H1 (cell line): ENCODE data around the gene NCKIPSD. TPM values are rescaled to one million over a fixed set of nuclear protein-coding genes. Genes with fewer than 3 reads are reported as not detected.

Source experiments
- CTCF ChIA-PET: fragments of 300-600 bp; sonication (Branson Sonifier 250); formaldehyde crosslinking; loops from one replicate; lab custom pipeline; 2021; ENCODE audit not compliant: partially characterized antibody; lab: Charles Lee
- POLR2A ChIA-PET: fragments of 300-600 bp; sonication (Branson Sonifier 250); formaldehyde crosslinking; loops from one replicate; lab custom pipeline; 2021; ENCODE audit warnings: inconsistent platforms; ENCODE audit not compliant: partially characterized antibody; lab: Charles Lee
- DNase-seq, 2 experiments: peaks; one replicate each; pipeline versions ENCODE4 v3.0.0 to v3.0.0-alpha.2; 2010 to 2022; ENCODE audit warnings: low spot score in 2 of 2, low read depth in 1 of 2, mixed read lengths in 1 of 2
- FAIRE-seq: peaks from 2 replicates; lab custom pipeline; 2011; peaks lifted over from hg19 to GRCh38; lab: Jason Lieb, UNC
- H2AFZ ChIP-seq: 2 replicates; pipeline ENCODE4 v1.8.1; 2012; ENCODE audit warnings: low read length, inconsistent platforms
- H2AK5ac ChIP-seq: 2 replicates; pipeline ENCODE4 v1.6.1; 2013; ENCODE audit warnings: low read depth, low read length
- H2BK120ac ChIP-seq: replicated peaks from 2 replicates; pipeline ENCODE3; 2013; ENCODE audit warnings: low read depth, low read length, inconsistent platforms
- H2BK12ac ChIP-seq: 2 replicates; pipeline ENCODE4 v1.6.1; 2013; ENCODE audit warnings: low read depth, low read length
- H2BK15ac ChIP-seq: 2 replicates; pipeline ENCODE4 v1.6.1; 2013; ENCODE audit warnings: low read length
- H2BK20ac ChIP-seq: 2 replicates; pipeline ENCODE4 v1.6.1; 2013; ENCODE audit warnings: low read length
- H2BK5ac ChIP-seq: 2 replicates; pipeline ENCODE4 v1.6.1; 2013; ENCODE audit warnings: low read depth, low read length
- H3K14ac ChIP-seq: 2 replicates; pipeline ENCODE4 v1.6.1; 2013; ENCODE audit warnings: inconsistent platforms; ENCODE audit not compliant: insufficient read length
- H3K18ac ChIP-seq: 2 replicates; pipeline ENCODE4 v1.6.1; 2013; ENCODE audit warnings: low read length; ENCODE audit errors: extremely low read depth
- H3K23ac ChIP-seq: 2 replicates; pipeline ENCODE4 v1.6.1; 2013; ENCODE audit warnings: inconsistent platforms; ENCODE audit not compliant: insufficient read length
- H3K23me2 ChIP-seq: 2 replicates; pipeline ENCODE4 v1.6.1; 2013; ENCODE audit warnings: low read depth, low read length
- H3K27ac ChIP-seq: 2 replicates; pipeline ENCODE4 v1.6.1; 2011; ENCODE audit warnings: low read depth, low read length, inconsistent platforms
- H3K27me3 ChIP-seq, 4 experiments: replicated peaks in 1 of 4; 1 replicate in 1 of 4; 2 replicates in 3 of 4; pipeline versions ENCODE4 v1.6.1 to v1.8.1; 2011 to 2013; ENCODE audit warnings: low read length in 3 of 4, mild to moderate bottlenecking in 3 of 4, inconsistent platforms in 2 of 4, mixed read lengths in 2 of 4, moderate library complexity in 1 of 4; ENCODE audit not compliant: control insufficient read depth in 3 of 4, insufficient read depth in 3 of 4; ENCODE audit errors: extremely low read depth in 1 of 4
- H3K36me3 ChIP-seq, 4 experiments: 2 replicates each; pipeline versions ENCODE4 v1.6.1 to v1.8.1; 2011 to 2013; ENCODE audit warnings: mild to moderate bottlenecking in 4 of 4, low read length in 3 of 4, moderate library complexity in 2 of 4, control low read depth in 1 of 4, inconsistent platforms in 1 of 4; ENCODE audit not compliant: insufficient read depth in 4 of 4, control insufficient read depth in 2 of 4
- H3K4ac ChIP-seq: replicated peaks from 2 replicates; pipeline ENCODE3; 2013; ENCODE audit warnings: low read length, low read depth, mixed read lengths, inconsistent platforms; ENCODE audit not compliant: insufficient read length
- H3K4me1 ChIP-seq, 4 experiments: replicated peaks in 1 of 4; 1 replicate in 1 of 4; 2 replicates in 3 of 4; pipeline versions ENCODE4 v1.6.1 to v1.8.1; 2011 to 2013; ENCODE audit warnings: low read length in 3 of 4, inconsistent platforms in 2 of 4, mixed read lengths in 1 of 4; ENCODE audit not compliant: insufficient read depth in 4 of 4, control insufficient read depth in 3 of 4
- H3K4me2 ChIP-seq, 2 experiments: 2 replicates each; pipeline versions ENCODE4 v1.6.1 to v1.8.1; 2011 to 2013; ENCODE audit warnings: low read depth in 2 of 2, low read length in 2 of 2, control low read depth in 1 of 2, inconsistent platforms in 1 of 2, mild to moderate bottlenecking in 1 of 2; ENCODE audit not compliant: insufficient read depth in 1 of 2
- H3K4me3 ChIP-seq, 4 experiments: fragments of 200-600, 300-600 bp in 1 of 4; sonication (generic), shearing (Covaris generic), sonication (Bioruptor Twin) in 1 of 4; 2 replicates each; pipeline versions ENCODE4 v1.5.1 to v1.8.1; 2011 to 2016; ENCODE audit warnings: low read length in 4 of 4, low read depth in 3 of 4, control low read depth in 2 of 4, inconsistent platforms in 2 of 4, mild to moderate bottlenecking in 2 of 4, mixed read lengths in 1 of 4, moderate library complexity in 1 of 4; ENCODE audit not compliant: insufficient read depth in 2 of 4; ENCODE audit errors: extremely low read depth in 1 of 4
- H3K56ac ChIP-seq: replicated peaks from 2 replicates; pipeline ENCODE3; 2013; ENCODE audit warnings: low read depth, mild to moderate bottlenecking, mixed read lengths, low read length, inconsistent platforms; ENCODE audit not compliant: insufficient read length
- H3K79me1 ChIP-seq: 2 replicates; pipeline ENCODE4 v1.6.1; 2013; ENCODE audit warnings: low read depth, low read length, control low read depth
- H3K79me2 ChIP-seq, 2 experiments: 2 replicates each; pipeline versions ENCODE4 v1.6.1 to v1.8.1; 2012 to 2013; ENCODE audit warnings: low read length in 2 of 2, mild to moderate bottlenecking in 2 of 2, inconsistent platforms in 1 of 2; ENCODE audit not compliant: insufficient read depth in 2 of 2, control insufficient read depth in 1 of 2
- H3K9ac ChIP-seq, 4 experiments: replicated peaks in 1 of 4; 1 replicate in 1 of 4; 2 replicates in 3 of 4; pipeline versions ENCODE4 v1.6.1 to v1.8.1; 2011 to 2013; ENCODE audit warnings: low read depth in 3 of 4, low read length in 3 of 4, control low read depth in 2 of 4, mild to moderate bottlenecking in 2 of 4, moderate library complexity in 2 of 4, inconsistent platforms in 1 of 4; ENCODE audit errors: extremely low read depth in 1 of 4
- H3K9me3 ChIP-seq, 2 experiments: 2 replicates each; pipeline versions ENCODE4 v1.6.1 to v1.8.1; 2012 to 2013; ENCODE audit warnings: mild to moderate bottlenecking in 2 of 2, moderate library complexity in 2 of 2, control low read depth in 1 of 2, inconsistent platforms in 1 of 2, low read depth in 1 of 2, low read length in 1 of 2, mixed read lengths in 1 of 2; ENCODE audit not compliant: insufficient read depth in 2 of 2
- H4K20me1 ChIP-seq, 2 experiments: replicated peaks in 1 of 2; 2 replicates each; pipeline versions ENCODE3 to v1.8.1; 2011 to 2013; ENCODE audit warnings: inconsistent platforms in 2 of 2, low read length in 2 of 2, mild to moderate bottlenecking in 1 of 2; ENCODE audit not compliant: insufficient read depth in 2 of 2, control insufficient read depth in 1 of 2
- H4K5ac ChIP-seq: 2 replicates; pipeline ENCODE4 v1.6.1; 2013; ENCODE audit warnings: low read length, low read depth, mixed read lengths, inconsistent platforms; ENCODE audit not compliant: insufficient read length
- H4K8ac ChIP-seq: 2 replicates; pipeline ENCODE4 v1.8.0; 2013; ENCODE audit warnings: mild to moderate bottlenecking, moderate library complexity, low read length, inconsistent platforms; ENCODE audit not compliant: insufficient read depth; ENCODE audit errors: extremely low read depth
- H4K91ac ChIP-seq: replicated peaks from 2 replicates; pipeline ENCODE3; 2013; ENCODE audit warnings: low read length, mixed read lengths, inconsistent platforms; ENCODE audit not compliant: insufficient read length
- CBX5 ChIP-seq: fragments of 300-800, 300-1000 bp; sonication (generic); IDR thresholded peaks from 2 replicates; pipeline ENCODE4 v1.7.1; 2016; ENCODE audit warnings: antibody characterized with exemption, low read length, low read depth
- CEBPB ChIP-seq: IDR thresholded peaks from 2 replicates; pipeline ENCODE4 v1.6.1; 2012; ENCODE audit warnings: low read depth, low read length
- CHD1 ChIP-seq: IDR thresholded peaks from 2 replicates; pipeline ENCODE4 v1.6.1; 2012; ENCODE audit warnings: low read depth, low read length, improper control_type of control experiment
- KDM1A ChIP-seq: fragments of 200-600, 300-600 bp; sonication (generic); IDR thresholded peaks from 2 replicates; pipeline ENCODE4 v1.7.1; 2016; ENCODE audit warnings: mild to moderate bottlenecking, low read length, borderline replicate concordance
- KDM4A ChIP-seq: IDR thresholded peaks from one replicate; pipeline ENCODE4 v1.7.1; 2012; ENCODE audit warnings: low read depth, mild to moderate bottlenecking, moderate library complexity, low read length, inconsistent platforms; ENCODE audit not compliant: severe bottlenecking
- NANOG ChIP-seq: IDR thresholded peaks from 2 replicates; pipeline ENCODE4 v1.6.1; 2011; ENCODE audit warnings: low read length, low read depth, mild to moderate bottlenecking, inconsistent platforms; ENCODE audit not compliant: insufficient read depth, poor library complexity, severe bottlenecking
- POLR2A ChIP-seq, 2 experiments: IDR thresholded peaks; 1 replicate in 1 of 2; 2 replicates in 1 of 2; pipeline ENCODE4 v1.6.1; 2011; ENCODE audit warnings: low read depth in 2 of 2, low read length in 2 of 2, mild to moderate bottlenecking in 2 of 2; ENCODE audit errors: control extremely low read depth in 1 of 2
- RNF2 ChIP-seq: fragments of 200-900, 300-1000 bp; sonication (generic); IDR thresholded peaks from 2 replicates; pipeline ENCODE4 v1.7.1; 2016; ENCODE audit warnings: borderline replicate concordance, low read depth, mild to moderate bottlenecking, antibody characterized with exemption, low read length; ENCODE audit not compliant: poor library complexity, severe bottlenecking; ENCODE audit errors: missing control alignments
- SIRT6 ChIP-seq: IDR thresholded peaks from one replicate; pipeline ENCODE4 v1.7.1; 2012; ENCODE audit warnings: low read length, inconsistent platforms
- SIX5 ChIP-seq: IDR thresholded peaks from 2 replicates; pipeline ENCODE4 v1.6.1; 2011; ENCODE audit warnings: mild to moderate bottlenecking, low read depth, low read length
- SP2 ChIP-seq: IDR thresholded peaks from 2 replicates; pipeline ENCODE4 v1.6.1; 2012; ENCODE audit warnings: mild to moderate bottlenecking, low read length, inconsistent platforms
- SRF ChIP-seq: IDR thresholded peaks from 2 replicates; pipeline ENCODE4 v1.6.1; 2011; ENCODE audit warnings: mild to moderate bottlenecking, low read depth, low read length, moderate library complexity
- TCF12 ChIP-seq: IDR thresholded peaks from 2 replicates; pipeline ENCODE4 v1.6.1; 2011; ENCODE audit warnings: low read depth, mild to moderate bottlenecking, low read length
- WGBS, 2 experiments: shearing (Covaris generic) in 1 of 2; methylation state at CpG; one replicate each; pipeline versions ENCODE4 v1.1.6 to v1.1.7; 2013 to 2015; ENCODE audit warnings: low lambda C conversion rate in 2 of 2, mixed read lengths in 2 of 2, inconsistent platforms in 1 of 2, low coverage in 1 of 2, missing lambda C conversion rate in 1 of 2; ENCODE audit not compliant: insufficient replicate concordance in 2 of 2, insufficient coverage in 1 of 2, insufficient read length in 1 of 2; ENCODE audit errors: extremely low coverage in 1 of 2, missing lambda C conversion rate in 1 of 2; 5-methylcytosine and 5-hydroxymethylcytosine counted together
- polyA plus RNA-seq, 7 experiments: library from polyadenylated mRNA; depleted of rRNA in 3 of 7; stranded (reverse) in 5 of 7; unstranded in 2 of 7; fragments of >200 nt in 5 of 7; fragments of 200-250 nt in 2 of 7; gene quantifications; 1 replicate in 5 of 7; 2 replicates in 1 of 7; 4 replicates in 1 of 7; pipeline versions ENCODE4 v1.2.1 to v1.2.3, GENCODE V29; 2011 to 2013; ENCODE audit warnings: missing spikeins in 2 of 7, mixed read lengths in 2 of 7
- total RNA-seq: library from RNA; stranded (reverse); fragmentation: NEBNext Ultra II Directional; extraction: Animal tissue kit (Norgen Biotek cat#: 25700); gene quantifications from 2 replicates; pipeline ENCODE4 v1.2.1, GENCODE V29; 2021

NCKIPSD gene
- total and polyA plus RNA-seq, 2 of the 8 experiments (the other 6 are each of a cell fraction or from before 2014, with no cell fraction given) = 34.7 to 91.8 TPM

GRCh38 chr3:48702320-48702920, 16.7 kb upstream of the NCKIPSD start:
- WGBS, 2 experiments = 57% methylated on average over 6 of the region's 6 CpGs; no CpG with 5 or more reads in 1 of the 2 experiments
- Histone ChIP-seq H2BK12ac (no peak overlapping the region), H2BK5ac (peak overlapping the region; percentile 62; the same call in 1 of the 2 replicates), H3K23ac (no peak overlapping the region), H3K14ac (no peak overlapping the region), H3K9me3 (no peaks in the 10 kb centered on the region), H3K27me3 (no peaks in the 10 kb centered on the region), H2BK20ac (no peak overlapping the region), H3K27ac (peak overlapping the region; percentile 25; the same call in 1 of the 2 replicates), H4K91ac (no peak overlapping the region), H4K5ac (no peak overlapping the region), H4K8ac (no peak overlapping the region), H2BK15ac (no peak overlapping the region), H3K4me1 (peaks cover 0 to 6% (median 3%) of the 10 kb centered on the region in 4 experiments; a peak in 5 of 7 replicates), H2AK5ac (no peak overlapping the region), H3K36me3 (peaks cover 2 to 44% (median 11%) of the 10 kb centered on the region in 4 experiments; a peak in 5 of 8 replicates), H2AFZ (no peak overlapping the region), H3K4me2 (peak overlapping the region; percentile 58 to 61), H3K4me3 (peak overlapping the region in 1 of 4 experiments; percentile 42; a peak in 2 of 8 replicates), H2BK120ac (no peak overlapping the region), H3K23me2 (no peaks in the 10 kb centered on the region), H3K56ac (no peak overlapping the region), H3K18ac (no peak overlapping the region), H3K9ac (no peak overlapping the region), H3K79me1 (peaks cover 2% of the 10 kb centered on the region), H3K4ac (no peak overlapping the region), H4K20me1 (peaks cover 10 to 21% of the 10 kb centered on the region in 2 experiments), H3K79me2 (peaks cover 46 to 93% of the 10 kb centered on the region in 2 experiments)
- FAIRE-seq = no peak
- ChIA-PET POLR2A (interaction anchor here (0.9 to 13.3 kb wide), 3 partner anchors 9 to 54 kb away, joined by 3 to 187 read pairs (median 5); partner anchors contain the start of gene IP6K2), CTCF (interaction anchor here (0.6 kb wide), 2 partner anchors 35 to 37 kb away, joined by 3 read pairs; no protein-coding TSS in a partner anchor)
- DNase-seq = no peak
- no peak for TF ChIP-seq CHD1
- TF ChIP-seq SIRT6 = no peak
- peak; percentile 93 for TF ChIP-seq KDM1A
- no peak for TF ChIP-seq SIX5
- TF ChIP-seq TCF12 = no peak
- no peak for TF ChIP-seq SRF
- 0 out of 3 replicates have a peak, but pooled peaks of 1 of the 2 experiments have one; percentile 19 for TF ChIP-seq POLR2A (IDR thresholded peaks at IDR 0.05; ENCODE audit: control extremely low read depth in 1 of 2, low read depth in 2 of 2, low read length in 2 of 2)
- no peak for TF ChIP-seq RNF2
- no peak for TF ChIP-seq KDM4A
- TF ChIP-seq CBX5 = no peak
- no peak for TF ChIP-seq NANOG
- no peak for TF ChIP-seq SP2
- TF ChIP-seq CEBPB = no peak
